Smooth muscle cell (in vitro differentiated cells): ENCODE results near the gene TWIST2. TPM values are rescaled to one million over a fixed set of nuclear protein-coding genes. Genes with fewer than 3 reads are reported as not detected.

Experiments
- DNase-seq: peaks from one replicate; lab custom pipeline; 2025; ENCODE audit not compliant: unreplicated experiment; lab: John Stamatoyannopoulos, UW
- H2AFZ ChIP-seq: fragments of 200-600 bp; sonication (generic); 2 replicates; pipeline ENCODE4 v1.6.0; 2016; ENCODE audit warnings: antibody characterized with exemption, low read depth, mild to moderate bottlenecking
- H3F3A ChIP-seq: fragments of 200-600 bp; sonication (generic); 2 replicates; pipeline ENCODE4 v1.6.0; 2017; ENCODE audit warnings: antibody characterized with exemption, low read depth
- H3K27ac ChIP-seq: fragments of 200-600 bp; sonication (generic); 2 replicates; pipeline ENCODE4 v1.5.1; 2016; ENCODE audit warnings: low read depth, mild to moderate bottlenecking
- H3K27me3 ChIP-seq: fragments of 200-600 bp; sonication (generic); 2 replicates; pipeline ENCODE4 v1.6.1; 2016; ENCODE audit warnings: low read depth, mild to moderate bottlenecking
- H3K36me3 ChIP-seq: fragments of 200-600 bp; sonication (generic); 2 replicates; pipeline ENCODE4 v1.5.1; 2016; ENCODE audit warnings: low read depth
- H3K4me1 ChIP-seq: fragments of 200-600 bp; sonication (generic); 2 replicates; pipeline ENCODE4 v1.5.1; 2016; ENCODE audit warnings: low read depth
- H3K4me2 ChIP-seq: fragments of 200-600 bp; sonication (generic); 2 replicates; pipeline ENCODE4 v1.6.0; 2016; ENCODE audit warnings: mild to moderate bottlenecking
- H3K4me3 ChIP-seq: fragments of 200-600 bp; sonication (generic); 2 replicates; pipeline ENCODE4 v1.5.1; 2016; ENCODE audit warnings: mild to moderate bottlenecking
- H3K79me2 ChIP-seq: fragments of 200-600 bp; sonication (generic); 2 replicates; pipeline ENCODE4 v1.6.0; 2016; ENCODE audit warnings: low read depth, mild to moderate bottlenecking
- H3K9ac ChIP-seq: fragments of 200-600 bp; sonication (generic); 2 replicates; pipeline ENCODE4 v1.6.0; 2016; ENCODE audit warnings: low read depth
- H3K9me3 ChIP-seq: fragments of 200-600 bp; sonication (generic); replicated peaks from 2 replicates; pipeline ENCODE4 v1.5.1; 2016; ENCODE audit warnings: low read depth
- H4K20me1 ChIP-seq: fragments of 200-600 bp; sonication (generic); 2 replicates; pipeline ENCODE4 v1.6.0; 2016; ENCODE audit warnings: low read depth
- WGBS: methylation state at CpG from one replicate; pipeline ENCODE4 v1.1.7; 2016; ENCODE audit warnings: low lambda C conversion rate; 5-methylcytosine and 5-hydroxymethylcytosine counted together
- polyA plus RNA-seq: library from polyadenylated mRNA; unstranded; fragments of >200 nt; fragmentation: Nextera tagmentation; extraction: Ambion mirVana; gene quantifications from 2 replicates; pipeline ENCODE4 v1.2.1, GENCODE V29; 2016
- total RNA-seq: library from RNA; depleted of rRNA; stranded (reverse); fragments of >200 nt; gene quantifications from 2 replicates; pipeline ENCODE4 v1.2.3, GENCODE V29; 2014
- TF ChIP-seq, protein P1 (sequence below): fragments of 200-600 bp; sonication (generic); IDR thresholded peaks from 2 replicates; pipeline ENCODE4 v1.5.1; 2017; ENCODE audit warnings: borderline replicate concordance, mild to moderate bottlenecking, antibody characterized with exemption; ENCODE audit not compliant: insufficient read depth, poor library complexity, severe bottlenecking

TWIST2 gene
- total and polyA plus RNA-seq, 2 experiments from 2014 or later: 1.0 to 2.4 TPM

DNA sequence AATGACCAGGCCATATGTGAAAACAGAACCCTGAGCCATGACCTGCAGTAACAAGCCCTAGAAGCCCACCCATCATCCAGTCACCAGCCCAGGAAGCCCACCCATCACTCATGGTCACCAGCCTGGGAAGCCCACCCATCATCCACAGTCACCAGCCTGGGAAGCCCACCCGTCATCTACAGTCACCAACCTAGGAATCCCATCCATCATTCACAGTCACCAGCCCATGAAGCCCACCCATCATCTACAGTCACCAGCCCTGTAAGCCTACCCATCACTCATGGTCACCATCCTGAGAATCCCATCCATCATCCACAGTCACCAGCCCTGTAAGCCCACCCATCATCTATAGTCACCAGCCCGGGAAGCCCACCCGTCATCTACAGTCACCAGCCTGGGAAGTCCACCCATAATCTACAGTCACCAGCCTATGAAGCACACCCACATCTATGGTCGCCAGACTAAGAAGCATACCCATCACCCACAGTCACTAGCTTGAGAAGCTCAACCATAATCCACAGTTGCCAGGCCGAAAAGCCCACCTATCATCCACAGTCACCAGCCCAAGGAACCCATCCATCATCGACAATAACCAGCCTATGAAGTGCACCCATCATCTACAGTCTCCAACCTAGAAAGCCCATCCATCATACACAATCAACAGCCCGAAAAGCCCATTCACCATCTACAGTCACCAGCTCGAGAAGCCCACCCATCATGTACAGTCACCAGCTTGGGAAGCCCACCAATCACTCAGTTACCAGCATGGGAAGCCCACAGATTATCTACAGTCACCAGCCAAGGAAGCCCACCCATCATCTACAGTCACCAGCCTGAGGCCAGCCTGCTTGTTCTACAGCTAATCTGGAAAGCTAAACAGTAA lies 91.9 kb downstream of the TWIST2 start:
- Histone ChIP-seq H3K36me3 (no peaks in the 10 kb centered on the region), H3F3A (no peaks in the 10 kb centered on the region), H3K9me3 (no peaks in the 10 kb centered on the region), H3K4me1 (no peaks in the 10 kb centered on the region), H2AFZ (no peak overlapping the region), H3K79me2 (no peaks in the 10 kb centered on the region), H3K9ac (no peak overlapping the region), H4K20me1 (no peaks in the 10 kb centered on the region), H3K4me3 (no peak overlapping the region), H3K27me3 (peaks cover 12% of the 10 kb centered on the region), H3K4me2 (no peak overlapping the region), H3K27ac (no peak overlapping the region)
- 93% methylated on average over 8 of the region's 8 CpGs for WGBS
- TF ChIP-seq, protein P1, sequence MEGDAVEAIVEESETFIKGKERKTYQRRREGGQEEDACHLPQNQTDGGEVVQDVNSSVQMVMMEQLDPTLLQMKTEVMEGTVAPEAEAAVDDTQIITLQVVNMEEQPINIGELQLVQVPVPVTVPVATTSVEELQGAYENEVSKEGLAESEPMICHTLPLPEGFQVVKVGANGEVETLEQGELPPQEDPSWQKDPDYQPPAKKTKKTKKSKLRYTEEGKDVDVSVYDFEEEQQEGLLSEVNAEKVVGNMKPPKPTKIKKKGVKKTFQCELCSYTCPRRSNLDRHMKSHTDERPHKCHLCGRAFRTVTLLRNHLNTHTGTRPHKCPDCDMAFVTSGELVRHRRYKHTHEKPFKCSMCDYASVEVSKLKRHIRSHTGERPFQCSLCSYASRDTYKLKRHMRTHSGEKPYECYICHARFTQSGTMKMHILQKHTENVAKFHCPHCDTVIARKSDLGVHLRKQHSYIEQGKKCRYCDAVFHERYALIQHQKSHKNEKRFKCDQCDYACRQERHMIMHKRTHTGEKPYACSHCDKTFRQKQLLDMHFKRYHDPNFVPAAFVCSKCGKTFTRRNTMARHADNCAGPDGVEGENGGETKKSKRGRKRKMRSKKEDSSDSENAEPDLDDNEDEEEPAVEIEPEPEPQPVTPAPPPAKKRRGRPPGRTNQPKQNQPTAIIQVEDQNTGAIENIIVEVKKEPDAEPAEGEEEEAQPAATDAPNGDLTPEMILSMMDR: no peak
- no peak for DNase-seq

DNA sequence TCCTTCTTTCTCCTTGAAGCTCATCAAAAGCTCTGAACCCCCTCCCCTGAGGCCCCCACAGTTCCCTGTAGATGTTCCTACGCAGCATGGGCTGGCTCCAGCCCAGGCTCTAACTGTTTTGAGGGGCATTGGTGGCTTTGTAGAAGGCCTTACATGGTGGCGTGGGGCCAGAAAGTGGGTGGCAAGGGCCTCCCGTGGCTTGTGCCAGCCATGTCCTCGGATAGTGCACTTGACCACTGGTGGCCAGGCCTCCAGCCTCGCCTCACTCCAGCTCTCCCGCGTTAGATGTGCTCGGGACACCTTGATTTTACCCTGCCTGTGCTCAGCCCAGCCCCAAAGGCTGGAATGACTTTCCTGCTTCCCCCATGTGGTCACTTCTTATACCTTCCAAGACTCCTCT lies 92.9 kb downstream of the TWIST2 start:
- H3K27ac ChIP-seq: no peak overlapping the region
- no peak overlapping the region for H2AFZ ChIP-seq
- H3K36me3 ChIP-seq: no peaks in the 10 kb centered on the region
- no peak overlapping the region for H3K4me2 ChIP-seq
- TF ChIP-seq, protein P1: no peak
- no peaks in the 10 kb centered on the region for H3K79me2 ChIP-seq
- no peak overlapping the region for H3K4me3 ChIP-seq
- no peak for DNase-seq
- no peaks in the 10 kb centered on the region for H4K20me1 ChIP-seq
- no peaks in the 10 kb centered on the region for H3K9me3 ChIP-seq
- no peaks in the 10 kb centered on the region for H3F3A ChIP-seq
- H3K4me1 ChIP-seq: no peaks in the 10 kb centered on the region
- no peak overlapping the region for H3K9ac ChIP-seq
- peaks cover 5% of the 10 kb centered on the region for H3K27me3 ChIP-seq
- WGBS: 90% methylated on average over 8 of the region's 8 CpGs

DNA sequence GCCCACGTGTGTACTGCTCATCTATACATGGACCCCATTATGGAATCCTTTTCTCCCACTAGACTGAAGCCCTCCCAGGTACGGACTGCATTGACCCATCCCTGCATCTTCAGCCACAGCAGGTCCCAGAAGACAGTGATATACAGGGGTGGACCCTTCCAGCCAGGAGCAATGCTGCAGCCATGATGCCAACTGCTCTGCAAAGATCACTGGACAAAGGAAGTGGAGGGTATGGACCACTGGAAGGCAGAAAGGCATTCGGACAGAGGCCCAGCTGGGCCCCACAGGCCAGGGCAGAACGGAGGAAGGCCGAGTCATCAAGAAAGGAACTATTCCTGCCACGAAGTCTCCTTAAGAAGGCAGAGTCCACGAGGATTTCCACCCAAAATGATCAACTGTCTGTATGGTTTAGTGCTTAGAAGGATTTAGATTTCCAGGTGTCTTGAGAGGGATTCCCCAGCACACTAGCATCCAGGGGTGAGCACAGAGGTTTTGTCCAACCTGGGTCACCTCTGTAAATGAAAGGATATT lies 93.4 kb downstream of the TWIST2 start:
- Histone ChIP-seq H3K9ac (no peak overlapping the region), H3K27ac (no peak overlapping the region)

More for the DNA sequence above, 93.4 kb downstream of the TWIST2 start:
- no peak for DNase-seq
- H3K4me3 ChIP-seq: no peak overlapping the region
- no peaks in the 10 kb centered on the region for H4K20me1 ChIP-seq
- no peaks in the 10 kb centered on the region for H3K36me3 ChIP-seq
- H3K4me1 ChIP-seq: no peaks in the 10 kb centered on the region
- no peaks in the 10 kb centered on the region for H3K9me3 ChIP-seq
- TF ChIP-seq, protein P1: no peak
- no peaks in the 10 kb centered on the region for H3K27me3 ChIP-seq
- no peaks in the 10 kb centered on the region for H3K79me2 ChIP-seq
- no peak overlapping the region for H2AFZ ChIP-seq
- H3F3A ChIP-seq: no peaks in the 10 kb centered on the region
- 76% methylated on average over 7 of the region's 7 CpGs for WGBS
- no peak overlapping the region for H3K4me2 ChIP-seq
